GM20431 (cell line): ENCODE results near the gene ATG16L2.

Experiments
- in situ Hi-C: fragments of 300-500 bp; cut with MseI, MboI; formaldehyde crosslinking; loops from one replicate; pipeline ENCODE4 v1.15.0; 2020; ENCODE audit warnings: low sequenced_read_pairs; ENCODE audit not compliant: unreplicated experiment

ATG16L2 gene

DNA sequence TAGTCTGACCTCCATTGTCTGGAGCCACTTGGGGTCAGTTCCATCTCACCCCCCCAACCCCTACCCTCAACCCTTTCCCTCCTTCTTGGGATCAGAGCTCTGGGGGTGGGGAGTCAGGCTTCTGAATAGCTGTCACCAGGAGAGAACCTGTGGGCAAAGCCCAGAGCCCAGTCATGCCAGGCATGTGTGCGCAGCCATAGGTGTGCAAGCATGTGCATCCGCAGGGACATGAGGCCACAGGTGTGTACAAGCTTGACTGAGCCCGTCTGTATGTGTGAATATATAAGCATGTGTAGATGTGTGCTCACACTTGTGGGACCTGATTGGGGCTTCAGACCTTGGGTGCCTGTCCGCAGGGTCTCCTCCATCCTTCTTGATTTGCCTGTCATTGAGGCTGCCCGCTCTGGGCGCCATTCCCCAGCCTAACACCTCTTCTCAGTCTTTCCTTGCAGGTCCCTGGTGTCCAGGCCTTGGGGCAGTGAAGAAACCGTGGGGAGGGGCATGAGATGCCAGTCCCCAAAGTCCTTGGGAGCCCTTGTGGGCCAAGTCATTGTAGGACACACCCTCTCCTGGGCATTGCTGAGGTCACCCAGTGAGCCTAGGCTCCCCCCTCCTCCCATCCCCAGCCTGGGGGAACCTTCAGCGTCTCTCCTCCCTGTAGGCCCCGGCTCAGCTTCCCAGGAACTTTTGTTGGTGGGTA lies 9.0 kb downstream of the ATG16L2 start:
- in situ Hi-C loops, result no loop called here

DNA sequence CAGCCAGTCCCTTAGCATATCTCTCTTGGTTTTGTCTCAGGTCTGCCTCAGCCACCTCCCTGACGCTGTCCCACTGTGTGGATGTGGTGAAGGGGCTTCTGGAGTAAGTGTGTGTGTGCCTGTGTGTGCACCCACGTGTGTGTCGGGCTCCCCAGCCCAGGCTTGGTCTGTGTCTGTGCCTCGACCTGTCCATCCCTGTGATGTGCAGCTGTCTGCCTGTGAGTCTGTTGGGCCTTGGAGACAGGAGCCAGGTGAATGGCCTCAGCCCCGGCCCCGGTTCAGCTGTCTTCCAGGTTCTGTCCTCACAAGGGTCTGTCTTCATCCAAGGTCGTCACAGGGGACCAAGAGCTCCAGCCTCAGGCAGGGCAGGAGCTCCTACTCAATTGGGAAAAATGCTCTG lies 9.8 kb downstream of the ATG16L2 start:
- in situ Hi-C loops, result no loop called here

DNA sequence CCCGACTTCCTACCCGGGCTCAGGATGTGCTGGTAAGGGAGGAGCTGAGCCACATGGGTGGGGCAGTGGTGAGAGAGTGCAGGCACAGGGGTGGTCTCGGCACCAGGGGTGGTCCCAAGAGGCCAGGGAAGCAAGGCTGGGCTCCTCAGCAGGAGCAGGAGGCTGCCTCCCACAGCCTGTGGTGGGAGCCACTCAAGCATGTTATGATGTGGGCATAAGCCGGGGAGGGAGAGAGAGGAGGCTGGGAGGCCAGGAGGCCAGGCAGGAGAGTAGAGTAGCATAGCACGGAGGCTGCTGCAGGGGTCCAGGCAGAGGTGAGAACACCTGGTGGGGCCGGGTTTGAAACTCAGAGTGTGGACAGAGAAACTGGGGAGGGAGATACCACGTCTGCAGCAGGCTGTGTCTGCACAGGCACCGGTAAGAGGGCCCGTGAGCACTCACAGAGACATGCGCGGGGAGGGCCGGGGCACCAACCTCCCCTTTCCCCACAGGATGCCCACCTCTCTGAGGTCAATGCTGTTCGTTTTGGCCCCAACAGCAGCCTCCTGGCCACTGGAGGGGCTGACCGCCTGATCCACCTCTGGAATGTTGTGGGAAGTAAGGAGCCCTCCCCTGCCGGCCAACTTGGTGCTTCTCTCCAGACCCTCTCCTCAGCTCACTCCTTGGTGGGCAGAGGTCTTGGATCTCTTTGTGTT lies 10.7 kb downstream of the ATG16L2 start:
- in situ Hi-C loops, result loop anchor here (25.0 kb wide), 1 partner anchor 362 kb away; no protein-coding TSS in a partner anchor

DNA sequence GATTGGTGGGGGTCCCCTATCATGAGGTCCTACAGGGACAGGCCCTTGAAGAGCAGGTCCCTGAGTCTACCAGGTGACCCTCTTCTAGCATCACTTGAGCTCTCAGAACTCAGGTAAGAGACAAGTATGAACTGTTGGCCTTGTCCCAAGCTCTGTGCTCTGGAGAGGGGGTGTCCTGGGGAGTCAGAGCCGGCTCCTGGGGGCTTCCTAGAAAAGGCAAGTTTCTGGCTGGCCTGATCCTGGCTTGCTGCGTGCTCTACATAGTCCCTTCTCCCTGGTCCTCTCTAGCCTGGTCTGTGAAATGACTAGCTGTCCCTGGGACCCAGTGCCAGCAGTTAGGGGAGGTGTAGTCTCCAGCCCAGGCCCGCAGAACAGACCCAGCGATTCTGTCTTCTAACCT lies 11.4 kb downstream of the ATG16L2 start:
- in situ Hi-C loops, result loop anchor here (25.0 kb wide), 1 partner anchor 362 kb away; no protein-coding TSS in a partner anchor

- in situ Hi-C loops, result loop anchor here (25.0 kb wide), 1 partner anchor 361 kb away; no protein-coding TSS in a partner anchor
Measured at GRCh38 chr11:72826191-72826941, 12.2 kb downstream of the ATG16L2 start.

- in situ Hi-C loops, result loop anchor here (25.0 kb wide), 1 partner anchor 360 kb away; no protein-coding TSS in a partner anchor
Measured at GRCh38 chr11:72826942-72827480, 12.8 kb downstream of the ATG16L2 start.

- in situ Hi-C loops, result loop anchor here (25.0 kb wide), 1 partner anchor 360 kb away; no protein-coding TSS in a partner anchor
Measured at GRCh38 chr11:72827656-72828055, 13.4 kb downstream of the ATG16L2 start.

DNA sequence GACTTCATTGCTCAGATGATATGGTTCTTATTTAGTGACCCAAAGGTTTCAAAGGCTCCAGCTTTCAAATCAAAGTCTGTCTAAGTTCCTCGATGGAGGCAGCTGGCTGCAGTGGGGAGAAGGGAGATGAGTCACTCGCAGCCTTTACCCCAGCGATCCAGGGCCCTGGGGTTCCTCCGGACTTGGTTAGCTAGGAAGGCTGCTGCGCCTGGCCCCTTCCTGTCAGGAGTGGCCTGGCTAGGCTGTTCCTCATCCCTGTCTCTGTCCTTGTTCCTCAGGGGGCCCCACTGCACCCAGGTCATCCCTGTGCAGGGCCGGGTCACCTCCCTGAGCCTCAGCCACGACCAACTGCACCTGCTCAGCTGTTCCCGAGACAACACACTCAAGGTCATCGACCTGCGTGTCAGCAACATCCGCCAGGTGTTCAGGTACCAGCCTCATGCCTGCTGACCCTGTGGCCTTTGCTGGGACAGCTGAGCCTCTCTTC lies 13.9 kb downstream of the ATG16L2 start:
- in situ Hi-C loops, result loop anchor here (25.0 kb wide), 1 partner anchor 359 kb away; no protein-coding TSS in a partner anchor

- in situ Hi-C loops, result loop anchor here (25.0 kb wide), 1 partner anchor 359 kb away; no protein-coding TSS in a partner anchor
Measured at GRCh38 chr11:72828692-72829101, 14.5 kb downstream of the ATG16L2 start.

- in situ Hi-C loops, result loop anchor here (25.0 kb wide), 1 partner anchor 358 kb away; no protein-coding TSS in a partner anchor
Measured at GRCh38 chr11:72829178-72829577, 15.0 kb downstream of the ATG16L2 start.

DNA sequence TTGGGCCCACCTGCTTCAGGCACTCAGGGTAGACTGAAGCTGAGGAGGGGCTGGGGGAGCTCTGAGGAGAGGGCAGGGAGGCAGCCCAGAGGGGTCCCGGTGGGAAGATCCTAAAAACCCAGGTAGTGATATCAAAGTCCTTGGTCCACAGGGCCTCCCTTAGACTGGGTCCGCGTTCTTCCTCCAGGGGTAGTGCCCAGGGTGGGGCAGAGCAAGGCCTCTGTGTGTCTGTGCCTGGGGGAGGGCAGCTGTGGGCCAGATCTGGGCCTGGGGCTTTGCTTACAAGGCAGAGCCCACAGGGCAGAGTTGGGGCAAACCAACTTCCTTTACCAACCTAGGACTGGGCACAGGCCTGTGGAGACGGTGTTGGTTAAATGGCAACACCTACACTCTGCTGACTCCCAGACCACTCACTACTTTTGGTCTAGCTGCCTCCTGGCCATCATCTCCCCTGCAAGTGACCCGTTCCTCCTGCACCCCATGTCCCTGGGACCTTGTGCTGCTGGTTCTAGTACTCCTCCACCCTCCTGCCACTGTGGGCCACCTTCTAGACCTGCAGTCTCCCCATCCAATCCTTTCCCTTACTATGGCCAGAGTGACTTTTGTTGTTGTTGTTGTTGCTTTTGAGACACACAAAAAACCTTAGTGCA lies 15.8 kb downstream of the ATG16L2 start:
- in situ Hi-C loops, result loop anchor here (25.0 kb wide), 1 partner anchor 357 kb away; no protein-coding TSS in a partner anchor

DNA sequence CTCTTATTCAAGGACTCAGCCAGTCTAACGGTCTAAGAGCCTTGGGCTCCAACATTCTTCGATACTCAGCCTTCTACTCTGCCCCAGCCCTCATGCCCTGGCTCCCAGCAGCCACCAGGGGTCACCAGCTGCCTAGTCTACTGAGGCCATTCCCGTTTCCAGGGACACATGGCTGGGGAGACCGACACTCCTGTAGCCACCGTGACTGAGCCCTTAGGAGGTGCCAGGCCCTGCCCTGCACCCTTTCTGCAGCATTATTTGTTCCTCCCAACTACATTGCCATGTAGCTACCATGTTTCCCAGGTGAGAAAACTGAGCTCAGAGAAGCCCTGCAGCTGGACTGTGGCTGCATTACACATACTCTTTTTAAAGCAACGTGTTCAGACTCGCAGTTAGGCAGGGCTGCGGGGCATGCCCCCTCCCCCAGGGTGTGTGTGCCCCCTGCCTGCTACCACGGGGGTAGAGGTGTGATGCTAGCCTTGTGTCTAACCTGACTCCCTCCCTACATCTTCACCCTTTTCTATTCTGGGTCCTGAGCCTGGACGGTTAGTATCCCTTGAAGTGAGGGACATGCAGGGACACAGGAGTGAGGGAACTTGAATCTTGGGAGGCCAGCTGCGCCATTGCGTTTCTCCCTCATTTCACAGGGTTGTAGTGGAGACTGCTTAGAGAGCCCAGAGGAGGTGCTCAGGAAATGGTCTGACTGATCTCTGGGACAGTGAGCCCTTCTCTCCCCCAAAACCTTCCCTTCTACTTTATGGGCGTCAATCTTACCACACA lies 17.5 kb downstream of the ATG16L2 start:
- in situ Hi-C loops, result loop anchor here (25.0 kb wide), 1 partner anchor 356 kb away; no protein-coding TSS in a partner anchor

DNA sequence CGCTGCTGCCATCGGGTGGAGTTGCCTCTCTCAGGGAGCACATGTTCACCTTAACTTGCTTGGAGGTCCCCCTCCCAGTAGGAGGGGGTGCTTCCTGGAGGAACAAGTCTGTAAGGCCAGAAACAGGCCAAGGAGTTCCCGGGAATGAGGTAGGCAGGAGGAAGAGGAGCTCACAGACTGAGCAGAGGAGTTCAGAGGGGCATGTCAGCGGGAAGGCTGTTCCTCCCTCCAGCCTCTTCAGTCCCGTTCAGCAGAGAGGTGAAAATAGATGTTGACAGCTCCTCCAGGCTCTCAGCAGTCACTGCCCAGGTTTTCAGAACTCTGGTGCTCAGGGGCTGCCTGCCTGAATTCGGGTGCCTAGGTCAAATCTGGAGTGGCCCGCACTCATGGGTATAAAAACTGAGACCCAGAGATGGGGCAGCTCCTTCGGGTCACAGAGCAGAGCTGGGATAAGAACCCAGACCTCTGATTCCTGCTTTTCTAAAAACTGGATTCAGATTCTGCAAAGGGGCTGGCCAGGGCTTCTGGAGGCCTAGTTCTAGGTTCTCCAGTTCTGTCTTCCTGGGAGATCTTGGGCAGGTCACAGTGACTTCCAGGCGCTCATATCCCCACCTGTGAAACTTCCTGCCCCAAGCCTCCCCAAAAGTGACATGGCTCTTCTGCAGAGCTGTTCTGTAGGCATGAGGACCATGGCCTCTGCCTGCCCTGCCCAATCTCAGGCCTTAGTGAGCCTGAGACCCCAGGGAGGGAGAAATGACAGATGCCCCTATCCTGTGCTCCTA lies 18.3 kb downstream of the ATG16L2 start:
- in situ Hi-C loops, result loop anchor here (25.0 kb wide), 1 partner anchor 355 kb away; no protein-coding TSS in a partner anchor

DNA sequence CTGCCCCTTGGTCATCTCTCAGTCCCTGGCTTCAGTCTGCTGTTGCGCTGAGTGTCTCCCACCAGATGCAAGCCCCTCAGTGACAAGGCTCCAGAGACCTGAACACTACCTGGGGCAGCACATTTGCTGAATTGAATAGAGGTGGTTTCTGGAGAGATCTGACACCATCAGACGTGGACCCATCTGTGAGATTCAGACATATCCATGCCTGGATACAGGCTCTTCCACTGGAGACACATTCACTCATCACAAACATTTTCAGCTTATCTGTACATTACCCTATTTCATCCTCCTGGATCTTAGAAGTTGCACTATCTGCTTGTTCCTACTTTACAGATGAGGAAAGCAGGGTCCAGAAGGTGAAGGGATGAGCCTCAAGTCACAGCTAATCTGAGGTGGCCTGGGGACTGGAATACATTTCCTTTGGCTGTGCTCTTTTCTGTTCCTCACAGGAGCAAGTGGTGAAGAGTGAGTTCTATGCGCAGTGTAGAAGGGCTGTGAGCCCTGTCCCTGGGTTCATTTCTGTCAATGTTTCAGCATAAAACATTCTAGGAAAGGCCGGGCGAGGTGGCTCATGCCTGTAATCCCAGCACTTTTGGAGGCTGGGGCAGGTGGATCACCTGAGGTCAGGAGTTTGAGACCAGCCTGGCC lies 19.0 kb downstream of the ATG16L2 start:
- in situ Hi-C loops, result loop anchor here (25.0 kb wide), 1 partner anchor 354 kb away; no protein-coding TSS in a partner anchor

DNA sequence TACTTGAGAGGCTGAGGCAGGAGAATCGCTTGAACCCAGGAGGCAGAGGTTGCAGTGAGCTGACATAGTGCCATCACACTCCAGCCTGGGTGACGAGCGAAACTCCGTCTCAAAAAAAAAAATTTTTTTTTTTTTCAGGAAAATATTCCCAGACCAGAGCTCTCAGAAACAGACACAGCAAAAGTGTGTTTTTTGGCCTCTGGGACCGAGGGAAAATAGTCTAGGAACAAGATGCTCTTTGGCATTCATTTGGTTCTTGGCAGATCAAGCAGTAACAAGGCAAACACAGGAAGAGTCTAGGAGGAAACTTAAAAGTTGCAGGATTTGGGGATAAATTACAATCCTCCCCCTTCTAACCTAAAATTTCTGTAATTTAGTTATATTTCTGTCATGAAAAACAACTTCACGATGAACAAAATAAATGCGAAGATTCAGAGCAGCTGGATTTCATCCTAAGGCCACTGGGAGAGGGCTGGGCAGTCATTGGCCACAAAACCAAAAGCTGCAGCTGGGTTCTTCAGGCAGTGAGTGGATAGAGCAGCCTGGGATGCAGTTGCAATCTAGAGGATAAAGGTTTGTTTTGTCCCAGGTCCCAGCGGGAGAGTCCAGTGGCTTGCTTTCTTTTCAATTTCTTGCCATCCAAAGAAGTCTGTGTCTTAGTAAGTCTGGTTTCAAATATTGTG lies 19.7 kb downstream of the ATG16L2 start:
- in situ Hi-C loops, result loop anchor here (25.0 kb wide), 1 partner anchor 353 kb away; no protein-coding TSS in a partner anchor

DNA sequence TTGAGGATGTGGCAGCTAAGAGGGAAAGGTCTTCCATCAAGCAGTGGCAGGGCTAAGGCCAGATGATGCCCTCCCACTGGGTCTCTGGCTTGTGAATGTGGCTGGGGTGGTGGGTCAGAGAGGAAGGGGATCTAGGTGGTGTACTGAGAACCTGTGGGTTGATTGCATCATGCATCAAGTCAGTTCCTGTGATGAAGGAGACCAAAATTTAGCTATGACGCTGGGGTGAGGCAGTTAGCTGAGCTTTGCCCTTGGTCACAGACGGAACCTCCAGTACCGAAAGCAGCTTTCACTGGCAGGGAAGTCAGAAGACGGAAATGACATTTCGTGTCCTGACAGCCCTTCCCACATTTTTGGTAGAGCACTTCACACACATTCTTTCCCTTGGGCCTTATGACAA lies 20.7 kb downstream of the ATG16L2 start:
- in situ Hi-C loops, result loop anchor here (25.0 kb wide), 1 partner anchor 352 kb away; no protein-coding TSS in a partner anchor
